NB4 (cell line): ENCODE results near the gene TPM4.

Experiments used
- POLR2A ChIP-seq: IDR thresholded peaks from 2 replicates; pipeline ENCODE4 v1.6.1; 2011; ENCODE audit warnings: mild to moderate bottlenecking; ENCODE audit not compliant: insufficient read length; ENCODE audit errors: extremely low read depth
- TF ChIP-seq, protein P1 (sequence below): IDR thresholded peaks from 2 replicates; pipeline ENCODE4 v1.6.1; 2011; ENCODE audit warnings: low read depth, low read length
- TF ChIP-seq, protein P2 (sequence below): IDR thresholded peaks from one replicate; pipeline ENCODE4 v1.5.1; 2012; ENCODE audit warnings: low read depth, low read length

DNA sequence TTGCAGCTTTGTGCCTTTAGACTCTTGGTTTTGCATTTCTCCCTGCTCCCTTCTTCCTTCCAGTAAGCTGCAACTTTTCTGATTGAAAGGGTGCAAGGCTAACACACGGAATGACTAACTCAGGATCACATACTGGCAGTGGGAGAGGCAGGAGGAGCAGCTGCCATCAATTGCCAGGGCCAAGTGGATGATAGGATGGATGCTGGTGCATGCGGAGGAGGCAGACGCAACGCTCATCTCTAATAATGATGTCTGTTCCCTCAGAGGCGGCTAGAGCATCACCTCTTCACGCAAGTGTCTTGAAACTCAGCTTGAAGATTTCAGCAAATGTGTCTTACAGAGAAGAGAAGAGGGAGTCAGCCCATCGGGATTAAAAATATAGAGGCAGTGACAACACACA, 49.5 kb upstream of the TPM4 start:
- TF ChIP-seq, protein P1, sequence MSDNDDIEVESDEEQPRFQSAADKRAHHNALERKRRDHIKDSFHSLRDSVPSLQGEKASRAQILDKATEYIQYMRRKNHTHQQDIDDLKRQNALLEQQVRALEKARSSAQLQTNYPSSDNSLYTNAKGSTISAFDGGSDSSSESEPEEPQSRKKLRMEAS: no peak
- TF ChIP-seq, protein P2, sequence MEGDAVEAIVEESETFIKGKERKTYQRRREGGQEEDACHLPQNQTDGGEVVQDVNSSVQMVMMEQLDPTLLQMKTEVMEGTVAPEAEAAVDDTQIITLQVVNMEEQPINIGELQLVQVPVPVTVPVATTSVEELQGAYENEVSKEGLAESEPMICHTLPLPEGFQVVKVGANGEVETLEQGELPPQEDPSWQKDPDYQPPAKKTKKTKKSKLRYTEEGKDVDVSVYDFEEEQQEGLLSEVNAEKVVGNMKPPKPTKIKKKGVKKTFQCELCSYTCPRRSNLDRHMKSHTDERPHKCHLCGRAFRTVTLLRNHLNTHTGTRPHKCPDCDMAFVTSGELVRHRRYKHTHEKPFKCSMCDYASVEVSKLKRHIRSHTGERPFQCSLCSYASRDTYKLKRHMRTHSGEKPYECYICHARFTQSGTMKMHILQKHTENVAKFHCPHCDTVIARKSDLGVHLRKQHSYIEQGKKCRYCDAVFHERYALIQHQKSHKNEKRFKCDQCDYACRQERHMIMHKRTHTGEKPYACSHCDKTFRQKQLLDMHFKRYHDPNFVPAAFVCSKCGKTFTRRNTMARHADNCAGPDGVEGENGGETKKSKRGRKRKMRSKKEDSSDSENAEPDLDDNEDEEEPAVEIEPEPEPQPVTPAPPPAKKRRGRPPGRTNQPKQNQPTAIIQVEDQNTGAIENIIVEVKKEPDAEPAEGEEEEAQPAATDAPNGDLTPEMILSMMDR: no peak
- no peak for TF ChIP-seq POLR2A
